ENCODE measurements around the gene GAPDH.

The GAPDH gene

GRCh38 chr12:6528539-6529235 is 5.6 kb upstream of the GAPDH start:
- DNase-seq (ENCODE audit: low read depth in 2 of 2, low spot score in 1 of 2) = no peak

GRCh38 chr12:6529291-6529737 is 5.0 kb upstream of the GAPDH start:
- no peak for DNase-seq (ENCODE audit: low read depth in 2 of 2, low spot score in 1 of 2)

GRCh38 chr12:6530576-6531260 is 3.6 kb upstream of the GAPDH start:
- no peak for DNase-seq (ENCODE audit: low read depth in 2 of 2, low spot score in 1 of 2)

GRCh38 chr12:6532051-6532926 is 2.0 kb upstream of the GAPDH start:
- DNase-seq (ENCODE audit: low read depth in 2 of 2, low spot score in 1 of 2) = peak in 1 of 2 donors; percentile 68

GRCh38 chr12:6532927-6533652 is 1.2 kb upstream of the GAPDH start:
- no peak for DNase-seq (ENCODE audit: low read depth in 2 of 2, low spot score in 1 of 2)

DNA sequence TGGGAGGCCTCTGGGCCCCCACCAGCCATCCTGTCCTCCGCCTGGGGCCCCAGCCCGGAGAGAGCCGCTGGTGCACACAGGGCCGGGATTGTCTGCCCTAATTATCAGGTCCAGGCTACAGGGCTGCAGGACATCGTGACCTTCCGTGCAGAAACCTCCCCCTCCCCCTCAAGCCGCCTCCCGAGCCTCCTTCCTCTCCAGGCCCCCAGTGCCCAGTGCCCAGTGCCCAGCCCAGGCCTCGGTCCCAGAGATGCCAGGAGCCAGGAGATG is 729 bp upstream of the GAPDH start:
- DNase-seq (ENCODE audit: low read depth in 2 of 2, low spot score in 1 of 2) = no peak

- peak in 1 of 2 donors; percentile 72 for DNase-seq (ENCODE audit: low read depth in 2 of 2, low spot score in 1 of 2)
Observed at GRCh38 chr12:6534695-6534944, 303 bp downstream of the GAPDH start.

GRCh38 chr12:6534945-6535696 is 804 bp downstream of the GAPDH start:
- DNase-seq (ENCODE audit: low read depth in 2 of 2, low spot score in 1 of 2) = peak; percentile 36 to 58

DNA sequence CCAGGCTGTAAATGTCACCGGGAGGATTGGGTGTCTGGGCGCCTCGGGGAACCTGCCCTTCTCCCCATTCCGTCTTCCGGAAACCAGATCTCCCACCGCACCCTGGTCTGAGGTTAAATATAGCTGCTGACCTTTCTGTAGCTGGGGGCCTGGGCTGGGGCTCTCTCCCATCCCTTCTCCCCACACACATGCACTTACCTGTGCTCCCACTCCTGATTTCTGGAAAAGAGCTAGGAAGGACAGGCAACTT is 1.3 kb downstream of the GAPDH start:
- DNase-seq (ENCODE audit: low read depth in 2 of 2, low spot score in 1 of 2) = no peak

DNA sequence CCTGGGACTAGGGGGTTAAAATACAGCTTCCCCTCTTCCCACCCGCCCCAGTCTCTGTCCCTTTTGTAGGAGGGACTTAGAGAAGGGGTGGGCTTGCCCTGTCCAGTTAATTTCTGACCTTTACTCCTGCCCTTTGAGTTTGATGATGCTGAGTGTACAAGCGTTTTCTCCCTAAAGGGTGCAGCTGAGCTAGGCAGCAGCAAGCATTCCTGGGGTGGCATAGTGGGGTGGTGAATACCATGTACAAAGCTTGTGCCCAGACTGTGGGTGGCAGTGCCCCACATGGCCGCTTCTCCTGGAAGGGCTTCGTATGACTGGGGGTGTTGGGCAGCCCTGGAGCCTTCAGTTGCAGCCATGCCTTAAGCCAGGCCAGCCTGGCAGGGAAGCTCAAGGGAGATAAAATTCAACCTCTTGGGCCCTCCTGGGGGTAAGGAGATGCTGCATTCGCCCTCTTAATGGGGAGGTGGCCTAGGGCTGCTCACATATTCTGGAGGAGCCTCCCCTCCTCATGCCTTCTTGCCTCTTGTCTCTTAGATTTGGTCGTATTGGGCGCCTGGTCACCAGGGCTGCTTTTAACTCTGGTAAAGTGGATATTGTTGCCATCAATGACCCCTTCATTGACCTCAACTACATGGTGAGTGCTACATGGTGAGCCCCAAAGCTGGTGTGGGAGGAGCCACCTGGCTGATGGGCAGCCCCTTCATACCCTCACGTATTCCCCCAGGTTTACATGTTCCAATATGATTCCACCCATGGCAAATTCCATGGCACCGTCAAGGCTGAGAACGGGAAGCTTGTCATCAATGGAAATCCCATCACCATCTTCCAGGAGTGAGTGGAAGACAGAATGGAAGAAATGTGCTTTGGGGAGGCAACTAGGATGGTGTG is 1.9 kb downstream of the GAPDH start:
- no peak for DNase-seq (ENCODE audit: low read depth in 2 of 2, low spot score in 1 of 2)

- no peak for DNase-seq (ENCODE audit: low read depth in 2 of 2, low spot score in 1 of 2)
Observed at GRCh38 chr12:6536894-6537579, 2.7 kb downstream of the GAPDH start.

GRCh38 chr12:6537580-6538419 is 3.5 kb downstream of the GAPDH start:
- peak; percentile 71 to 75 for DNase-seq (ENCODE audit: low read depth in 2 of 2, low spot score in 1 of 2)

DNA sequence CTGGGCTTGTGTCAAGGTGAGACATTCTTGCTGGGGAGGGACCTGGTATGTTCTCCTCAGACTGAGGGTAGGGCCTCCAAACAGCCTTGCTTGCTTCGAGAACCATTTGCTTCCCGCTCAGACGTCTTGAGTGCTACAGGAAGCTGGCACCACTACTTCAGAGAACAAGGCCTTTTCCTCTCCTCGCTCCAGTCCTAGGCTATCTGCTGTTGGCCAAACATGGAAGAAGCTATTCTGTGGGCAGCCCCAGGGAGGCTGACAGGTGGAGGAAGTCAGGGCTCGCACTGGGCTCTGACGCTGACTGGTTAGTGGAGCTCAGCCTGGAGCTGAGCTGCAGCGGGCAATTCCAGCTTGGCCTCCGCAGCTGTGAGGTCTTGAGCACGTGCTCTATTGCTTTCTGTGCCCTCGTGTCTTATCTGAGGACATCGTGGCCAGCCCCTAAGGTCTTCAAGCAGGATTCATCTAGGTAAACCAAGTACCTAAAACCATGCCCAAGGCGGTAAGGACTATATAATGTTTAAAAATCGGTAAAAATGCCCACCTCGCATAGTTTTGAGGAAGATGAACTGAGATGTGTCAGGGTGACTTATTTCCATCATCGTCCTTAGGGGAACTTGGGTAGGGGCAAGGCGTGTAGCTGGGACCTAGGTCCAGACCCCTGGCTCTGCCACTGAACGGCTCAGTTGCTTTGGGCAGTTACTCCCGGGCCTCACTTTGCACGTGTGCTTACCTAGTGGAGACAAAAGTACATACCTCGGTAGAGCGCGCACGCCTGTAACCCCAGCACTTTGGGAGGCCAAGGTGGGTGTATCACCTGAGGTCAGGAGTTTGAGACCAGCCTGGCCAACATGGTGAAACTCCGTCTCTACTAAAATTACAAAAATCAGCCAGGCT is 4.3 kb downstream of the GAPDH start:
- no peak for DNase-seq (ENCODE audit: low read depth in 2 of 2, low spot score in 1 of 2)

- no peak for DNase-seq (ENCODE audit: low read depth in 2 of 2, low spot score in 1 of 2)
Observed at GRCh38 chr12:6539314-6539682, 5.0 kb downstream of the GAPDH start.

DNA sequence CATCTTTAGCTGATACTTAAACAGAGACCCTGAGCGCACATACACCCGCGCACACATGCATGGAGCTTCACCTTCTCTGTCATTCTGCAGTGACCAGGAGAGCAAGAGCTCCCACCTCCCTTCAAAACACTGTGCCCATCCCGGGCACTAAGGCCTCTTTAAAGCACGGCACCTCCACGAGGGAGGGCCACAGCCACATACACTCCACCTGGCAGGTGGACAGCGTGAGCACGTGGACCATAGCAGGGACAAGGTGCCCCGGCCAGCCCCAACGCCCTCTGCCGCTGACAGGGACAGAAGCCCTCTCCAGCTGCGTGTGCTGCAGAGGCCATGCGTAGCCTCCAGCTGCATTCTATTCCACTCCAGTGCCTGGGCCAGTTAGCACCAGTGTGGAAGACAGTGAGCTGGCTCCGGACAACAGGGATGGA is 5.4 kb downstream of the GAPDH start:
- DNase-seq (ENCODE audit: low read depth in 2 of 2, low spot score in 1 of 2) = no peak

GRCh38 chr12:6540181-6540877 is 6.0 kb downstream of the GAPDH start:
- no peak for DNase-seq (ENCODE audit: low read depth in 2 of 2, low spot score in 1 of 2)
